Measurements from ENCODE around the gene MRGPRF. TPM values are rescaled to one million over a fixed set of nuclear protein-coding genes. Genes with fewer than 3 reads are reported as not detected.
"Not testable (repeated sequence)": the region's sequence is repeated elsewhere in the genome, so short reads cannot be mapped to it uniquely, and the experiment has no call there.

The MRGPRF gene
- total RNA-seq, 4 donors from 2014 or later = 0.84 to 11.0 (median 7.3) TPM

DNA sequence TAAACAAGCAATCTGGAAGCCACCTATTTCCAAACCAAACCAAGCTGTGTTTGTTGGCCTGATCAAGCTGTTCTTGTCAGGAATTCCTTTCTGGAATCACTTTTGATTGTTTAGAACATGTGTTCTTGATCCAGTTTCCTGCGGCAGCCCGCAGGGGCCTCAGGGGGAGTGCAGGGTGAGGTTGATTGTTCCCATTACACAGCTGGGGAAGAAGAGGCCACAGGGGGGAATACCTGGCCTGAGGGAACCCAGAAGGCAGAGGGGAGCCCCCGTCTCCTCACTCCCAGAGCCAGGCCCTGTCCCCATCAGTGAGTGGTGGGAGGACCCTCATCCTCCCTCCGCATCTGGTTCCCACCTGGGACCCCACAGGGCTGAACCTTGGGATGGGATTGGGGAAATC, 36.5 kb downstream of the MRGPRF start:
- TF ChIP-seq POLR2A (IDR thresholded peaks at IDR 0.05) (no peak), CTCF (IDR thresholded peaks at IDR 0.05) (no peak)
- DNase-seq (ENCODE audit: low spot score in 2 of 2) = peak in 1 of 2 donors; percentile 79
- H3K4me3 ChIP-seq (ENCODE audit: low read depth, poor library complexity, severe bottlenecking) = no peak overlapping the region
- 44 to 54% methylated on average over 4 of the region's 4 CpGs for WGBS, 2 donors
- intact Hi-C loops (cut with DNase I; ENCODE audit: low total_unique reads) = no loop called here

DNA sequence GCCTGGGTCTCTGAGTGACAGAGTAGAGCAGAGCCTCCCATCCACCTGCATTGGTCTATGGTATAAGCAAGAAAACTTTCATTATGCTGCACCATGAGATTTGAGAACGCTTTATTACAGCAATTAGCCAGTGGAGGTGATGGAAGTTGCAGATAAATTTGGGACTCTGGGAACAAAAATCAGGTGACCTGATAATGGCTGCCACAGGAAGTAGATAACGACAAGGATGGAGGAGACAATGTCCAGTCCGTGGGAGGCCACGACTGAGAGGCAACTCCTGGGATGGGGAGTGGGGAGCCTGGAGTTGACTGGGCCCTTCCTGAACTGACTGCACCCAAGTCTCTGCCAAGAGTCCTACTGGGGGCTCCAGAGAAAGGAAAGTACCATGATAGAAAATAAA, 37.0 kb downstream of the MRGPRF start:
- WGBS, 2 donors = 63 to 71% methylated on average over 4 of the region's 4 CpGs
- intact Hi-C loops (cut with DNase I; ENCODE audit: low total_unique reads) = no loop called here
- no peak for DNase-seq (ENCODE audit: low spot score in 2 of 2)
- H3K4me3 ChIP-seq (ENCODE audit: low read depth, poor library complexity, severe bottlenecking) = no peak overlapping the region
- no peak for TF ChIP-seq CTCF (IDR thresholded peaks at IDR 0.05)

DNA sequence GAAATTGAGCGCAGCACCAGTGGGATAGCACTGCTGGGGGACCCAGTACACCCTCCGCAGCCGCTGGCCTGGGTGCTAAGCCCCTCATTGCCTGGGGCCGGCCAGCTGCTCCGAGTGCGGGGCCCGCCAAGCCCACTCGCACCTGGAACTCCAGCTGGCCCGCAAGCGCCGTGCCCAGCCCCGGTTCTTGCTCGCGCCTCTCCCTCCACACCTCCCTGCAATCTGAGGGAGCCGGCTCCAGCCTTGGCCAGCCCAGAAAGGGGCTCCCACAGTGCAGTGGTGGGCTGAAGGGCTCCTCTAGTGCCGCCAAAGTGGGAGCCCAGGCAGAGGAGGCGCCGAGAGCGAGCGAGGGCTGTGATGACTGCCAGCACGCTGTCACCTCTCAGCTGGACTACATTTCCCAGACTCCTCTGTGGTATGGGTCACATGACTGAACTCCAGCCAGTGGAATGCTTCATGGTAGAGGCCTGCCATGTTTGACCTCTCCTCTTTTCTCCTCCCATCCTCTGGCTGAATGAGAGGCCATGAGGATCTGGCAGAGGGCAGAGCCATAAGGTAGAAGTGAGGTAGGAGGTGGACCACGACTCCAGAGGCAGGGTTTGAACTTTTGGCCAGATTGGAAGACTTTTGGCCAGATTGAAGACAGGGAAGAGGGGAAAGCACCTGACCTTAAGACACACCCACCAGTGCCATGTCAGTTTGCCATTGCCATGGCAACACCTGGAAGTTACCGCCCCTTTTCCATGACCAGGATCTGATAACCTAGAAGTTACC, 38.4 kb downstream of the MRGPRF start:
- H3K4me3 ChIP-seq (ENCODE audit: low read depth, poor library complexity, severe bottlenecking) = no peak overlapping the region
- intact Hi-C loops (cut with DNase I; ENCODE audit: low total_unique reads) = no loop called here
- TF ChIP-seq POLR2A (IDR thresholded peaks at IDR 0.05) (no peak), CTCF (IDR thresholded peaks at IDR 0.05) (no peak)
- WGBS, 2 donors = 92 to 96% methylated on average over 12 to 23 of the region's 23 CpGs
- peak in 1 of 2 donors; percentile 50 for DNase-seq (ENCODE audit: low spot score in 2 of 2)

DNA sequence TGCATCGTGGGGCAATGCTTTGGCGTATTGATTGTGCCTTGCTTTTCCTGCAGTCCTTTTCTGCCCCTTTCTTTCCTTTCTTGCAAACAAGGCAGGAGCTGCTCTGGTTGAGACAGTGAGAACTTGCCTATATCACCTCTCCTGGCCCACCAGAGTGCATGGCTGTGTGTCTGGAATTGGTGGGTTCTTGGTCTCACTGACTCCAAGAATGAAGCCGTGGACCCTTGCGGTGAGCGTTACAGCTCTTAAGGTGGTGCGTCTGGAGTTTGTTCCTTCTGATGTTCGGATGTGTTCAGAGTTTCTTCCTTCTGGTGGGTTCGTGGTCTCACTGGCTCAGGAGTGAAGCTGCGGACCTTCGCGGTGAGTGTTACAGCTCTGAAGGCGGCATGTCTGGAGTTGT, 39.3 kb downstream of the MRGPRF start:
- WGBS, 2 donors = 92% methylated on average over 12 of the region's 12 CpGs
- intact Hi-C loops (cut with DNase I; ENCODE audit: low total_unique reads); H3K4me3 ChIP-seq (ENCODE audit: low read depth, poor library complexity, severe bottlenecking): not testable (repeated sequence)
- DNase-seq (ENCODE audit: low spot score in 2 of 2) = peak in 1 of 2 donors; percentile 57

DNA sequence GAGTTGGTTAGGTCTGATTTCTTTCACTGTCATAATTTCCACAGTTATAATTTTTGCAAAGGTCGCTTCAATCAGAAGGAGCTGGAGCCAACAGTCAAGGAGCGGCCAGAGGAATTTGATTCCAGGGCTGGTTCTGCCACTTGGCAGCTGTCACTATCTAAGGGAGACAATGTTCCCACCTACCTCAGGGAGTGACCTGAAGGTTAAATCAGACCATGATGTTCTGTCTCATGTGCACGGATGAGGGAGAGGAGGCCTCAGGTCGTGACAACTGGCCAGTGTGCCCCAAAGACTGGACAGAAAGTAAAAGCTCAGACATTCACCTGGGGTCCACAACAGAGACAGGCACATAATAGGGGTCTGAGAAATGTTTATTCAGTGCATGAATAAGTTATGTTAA, 39.8 kb downstream of the MRGPRF start:
- TF ChIP-seq POLR2A (IDR thresholded peaks at IDR 0.05) (no peak), CTCF (IDR thresholded peaks at IDR 0.05) (no peak)
- 73 to 85% methylated on average over 4 of the region's 4 CpGs for WGBS, 2 donors
- DNase-seq (ENCODE audit: low spot score in 2 of 2) = peak in 1 of 2 donors; percentile 63
- intact Hi-C loops (cut with DNase I; ENCODE audit: low total_unique reads) = no loop called here
- no peak overlapping the region for H3K4me3 ChIP-seq (ENCODE audit: low read depth, poor library complexity, severe bottlenecking)

DNA sequence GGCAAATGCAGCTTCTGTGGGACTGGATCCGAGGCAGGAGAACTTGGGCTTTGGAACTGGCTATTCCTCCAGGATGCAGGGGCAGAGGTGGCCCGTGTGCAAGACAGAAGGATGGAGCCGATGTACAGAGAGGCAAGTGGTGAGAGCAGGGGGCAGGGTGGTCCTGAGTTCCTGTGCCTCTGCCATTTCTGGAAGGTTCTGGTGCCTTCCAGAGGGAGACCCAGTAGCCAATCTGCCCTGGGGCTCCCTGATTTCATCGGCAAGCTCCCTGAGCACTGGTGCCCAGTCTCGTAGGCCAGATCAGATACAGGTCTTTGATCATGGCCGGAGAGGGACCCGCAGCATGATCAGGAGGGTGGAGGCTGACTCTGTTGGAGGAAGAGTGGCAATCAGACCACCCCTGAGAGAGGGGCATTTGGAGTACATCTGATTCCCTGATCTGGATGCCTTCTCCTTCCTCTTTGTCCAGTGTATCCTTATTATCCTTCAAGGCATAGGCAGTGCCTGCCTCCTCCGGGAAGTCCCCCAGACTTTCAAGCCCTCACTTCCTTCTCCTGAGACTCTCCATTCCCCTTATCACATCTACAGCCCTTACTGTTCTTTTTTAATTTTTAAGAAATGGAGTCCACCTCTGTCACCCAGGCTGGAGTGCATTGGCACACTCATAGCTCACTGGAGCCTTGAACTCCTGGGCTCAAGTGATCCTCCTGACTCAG, 42.0 kb downstream of the MRGPRF start:
- TF ChIP-seq POLR2A (IDR thresholded peaks at IDR 0.05) (no peak), CTCF (IDR thresholded peaks at IDR 0.05) (no peak)
- intact Hi-C loops (cut with DNase I; ENCODE audit: low total_unique reads) = no loop called here
- no peak overlapping the region for H3K4me3 ChIP-seq (ENCODE audit: low read depth, poor library complexity, severe bottlenecking)
- WGBS, 2 donors = 87 to 90% methylated on average over 8 of the region's 8 CpGs
- DNase-seq (ENCODE audit: low spot score in 2 of 2) = peak in 1 of 2 donors; percentile 59

Measured in lower leg skin (tissue), 4 donors.